ENCODE data around the gene BRCA1.
"Not testable (repeated sequence)": the region's sequence is repeated elsewhere in the genome, so short reads cannot be mapped to it uniquely, and the experiment has no call there.

The BRCA1 gene

DNA sequence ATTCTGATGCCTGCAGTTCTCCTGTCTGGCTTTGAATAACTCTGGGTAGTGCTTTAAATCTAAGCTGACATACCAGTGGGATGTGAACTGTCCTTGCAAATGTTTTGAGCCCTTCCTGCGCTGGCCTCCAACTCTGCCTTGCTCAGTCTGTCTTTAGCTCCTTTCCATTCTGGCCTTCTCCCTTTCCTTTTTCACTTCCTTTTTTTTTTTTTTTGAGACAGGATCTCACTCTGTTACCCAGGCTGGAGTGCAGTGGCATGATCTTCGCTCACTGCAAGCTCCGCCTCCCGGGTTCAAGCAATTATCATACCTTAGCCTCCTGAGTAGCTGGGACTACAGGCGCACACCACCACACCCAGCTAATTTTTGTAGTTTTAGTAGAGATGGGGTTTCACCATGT lies 8.3 kb upstream of the BRCA1 start:
- not testable (repeated sequence) for DNase-seq

DNA sequence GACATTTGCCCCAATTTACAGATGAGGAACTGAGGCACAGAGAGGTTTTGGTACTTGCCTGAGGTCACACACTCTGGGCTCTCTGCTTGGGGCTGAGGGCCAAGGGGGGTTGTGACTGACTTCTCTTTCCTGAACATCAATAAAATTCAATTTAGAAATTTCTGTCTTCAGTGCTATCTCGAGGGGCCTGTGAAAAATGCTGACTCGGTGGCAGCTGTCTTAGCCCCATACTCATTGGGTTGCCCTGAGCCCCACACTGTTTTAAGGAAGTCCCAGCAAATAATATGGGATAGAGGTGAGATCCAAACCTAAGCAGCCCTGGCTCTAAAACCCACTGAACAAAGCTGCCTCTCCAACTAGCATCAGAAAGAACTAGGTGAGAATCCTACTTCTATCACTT lies 7.0 kb upstream of the BRCA1 start:
- no peak for DNase-seq

DNA sequence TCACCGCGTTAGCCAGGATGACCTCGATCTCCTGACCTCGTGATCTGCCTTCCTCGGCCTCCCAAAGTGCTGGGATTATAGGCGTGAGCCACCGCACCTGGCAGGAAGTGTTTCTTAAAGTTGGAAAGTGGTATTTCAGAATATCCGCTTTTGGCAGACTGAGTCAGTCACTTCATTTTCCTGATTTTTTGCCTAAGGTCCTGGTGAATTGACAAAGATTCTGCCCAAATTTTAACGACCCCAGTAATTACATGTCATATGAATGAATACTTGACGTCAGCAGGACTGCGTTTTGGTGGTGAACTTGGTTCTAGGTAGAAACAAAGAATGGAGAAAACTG lies 4.5 kb upstream of the BRCA1 start:
- no peak for DNase-seq

DNA sequence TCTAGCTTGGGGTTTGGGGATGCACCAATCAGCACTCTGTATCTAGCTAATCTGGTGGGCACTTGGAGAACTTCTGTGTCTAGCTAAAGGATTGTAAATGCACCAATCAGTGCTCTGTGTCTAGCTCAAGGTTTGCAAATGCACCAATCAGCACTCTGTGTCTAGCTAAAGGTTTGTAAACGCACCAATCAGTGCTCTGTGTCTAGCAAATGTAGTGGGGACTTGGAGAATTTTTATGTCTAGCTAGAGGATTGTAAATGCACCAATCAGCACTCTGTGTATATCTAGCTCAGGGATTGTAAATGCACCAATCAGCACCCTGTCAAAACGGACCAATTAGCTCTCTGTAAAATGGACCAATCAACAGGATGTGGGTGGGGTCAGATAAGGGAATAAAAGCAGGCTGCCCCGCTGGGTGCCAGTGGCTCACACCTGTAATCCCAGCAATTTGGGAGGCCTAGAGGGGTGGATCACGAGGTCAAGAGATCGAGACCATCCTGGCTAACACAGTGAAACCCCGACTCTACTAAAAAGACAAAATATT lies 2.2 kb upstream of the BRCA1 start:
- DNase-seq, result not testable (repeated sequence)

DNA sequence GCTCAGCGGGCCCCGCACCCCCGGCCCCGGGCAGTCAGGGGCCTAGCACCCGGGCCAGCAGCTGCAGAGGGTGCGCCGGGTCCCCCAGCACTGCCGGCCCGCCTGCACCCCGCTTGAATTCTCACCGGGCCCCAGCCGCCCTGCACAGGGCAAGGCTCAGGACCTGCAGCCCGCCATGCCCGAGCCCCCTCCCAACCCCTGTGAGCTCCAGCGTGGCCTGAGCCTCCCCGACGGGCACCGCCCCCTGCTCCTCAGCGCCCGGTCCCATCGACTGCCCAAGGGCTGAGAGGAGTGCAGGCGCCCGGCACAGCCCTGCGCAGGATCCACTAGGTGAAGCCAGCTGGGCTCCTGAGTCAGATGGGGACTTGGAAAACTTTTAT lies 1.7 kb upstream of the BRCA1 start:
- DNase-seq, result no peak

DNA sequence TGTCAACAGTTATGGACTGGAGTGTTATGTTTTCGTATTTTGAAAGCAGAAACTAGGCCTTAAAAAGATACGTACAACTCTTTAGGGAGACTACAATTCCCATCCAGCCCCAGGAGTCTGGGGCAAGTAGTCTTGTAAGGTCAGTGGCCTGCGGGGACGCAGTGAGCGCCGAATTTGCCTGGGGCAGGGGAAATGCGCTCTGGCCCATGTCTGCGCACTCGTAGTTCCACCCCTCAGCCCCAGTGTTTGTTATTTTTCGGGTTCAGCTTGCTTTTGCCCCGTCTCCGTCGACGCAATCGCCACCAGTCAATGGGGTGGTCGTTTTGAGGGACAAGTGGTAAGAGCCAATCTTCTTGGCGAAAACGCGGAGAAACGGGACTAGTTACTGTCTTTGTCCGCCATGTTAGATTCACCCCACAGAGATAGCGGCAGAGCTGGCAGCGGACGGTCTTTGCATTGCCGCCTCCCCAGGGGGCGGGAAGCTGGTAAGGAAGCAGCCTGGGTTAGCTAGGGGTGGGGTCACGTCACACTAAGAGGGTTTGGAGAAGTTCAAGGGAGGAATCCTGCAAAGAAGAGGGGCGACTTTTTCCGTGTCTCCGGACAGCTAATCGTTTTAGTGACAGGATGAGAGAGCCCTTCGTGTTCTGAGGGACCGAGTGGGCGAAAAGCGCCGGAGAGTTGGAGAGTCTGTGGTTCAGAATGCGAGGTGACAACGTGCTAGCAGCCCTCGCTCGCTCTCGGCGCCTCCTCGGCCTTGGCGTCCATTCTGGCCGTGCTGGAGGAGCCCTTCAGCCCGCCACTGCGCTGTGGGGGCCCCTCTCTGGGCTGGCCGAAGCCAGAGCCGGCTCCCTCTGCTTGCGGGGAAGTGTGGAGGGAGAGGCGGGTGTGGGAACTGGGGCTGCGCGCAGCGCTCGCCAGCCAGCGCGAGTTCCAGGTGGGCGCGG lies 1.1 kb upstream of the BRCA1 start:
- DNase-seq, result peak in 1 of 2 donors; percentile 18

DNA sequence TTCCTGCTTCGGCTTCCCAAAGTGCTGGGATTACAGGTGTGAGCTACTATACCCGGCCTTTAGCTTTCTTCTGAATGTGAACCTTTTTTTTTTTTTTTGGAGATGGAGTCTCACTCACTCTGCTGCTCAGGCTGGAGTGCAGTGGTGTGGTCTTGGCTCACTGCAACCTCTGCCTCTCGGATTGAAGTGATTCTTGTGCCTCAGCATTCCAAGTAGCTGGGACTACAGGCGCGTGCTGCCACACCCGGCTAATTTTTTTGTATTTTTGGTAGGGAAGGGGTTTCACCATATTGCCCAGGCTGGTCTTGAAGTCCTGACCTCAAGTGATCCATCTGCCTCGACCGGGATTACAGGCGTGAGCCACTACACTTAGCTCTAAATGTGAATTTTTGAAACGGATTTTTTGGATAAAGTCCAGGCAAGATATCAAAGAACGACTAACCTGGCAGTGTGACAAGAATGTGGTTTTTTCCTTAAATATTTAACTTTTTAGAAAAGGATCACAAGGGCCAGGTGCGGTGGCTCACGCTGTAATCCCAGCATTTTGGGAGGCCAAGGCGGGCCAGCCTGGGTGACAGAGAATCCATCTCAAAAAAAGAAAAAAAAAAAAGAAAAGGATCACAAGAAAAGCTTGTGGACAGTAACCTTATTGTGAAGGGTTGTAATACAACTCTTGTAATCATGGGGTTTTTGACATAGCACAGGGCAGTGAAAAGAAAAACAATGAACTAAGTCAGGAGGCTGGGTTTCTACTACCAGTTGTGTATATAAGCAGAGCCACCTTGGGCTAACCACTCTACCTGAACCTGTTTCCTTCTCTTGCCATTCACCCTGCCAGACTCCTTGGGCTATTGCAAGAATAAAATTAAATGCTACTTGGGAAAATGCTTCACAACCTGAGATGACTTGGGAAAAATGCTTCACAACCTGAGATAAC lies 6.2 kb downstream of the BRCA1 start:
- DNase-seq, result no peak

DNA sequence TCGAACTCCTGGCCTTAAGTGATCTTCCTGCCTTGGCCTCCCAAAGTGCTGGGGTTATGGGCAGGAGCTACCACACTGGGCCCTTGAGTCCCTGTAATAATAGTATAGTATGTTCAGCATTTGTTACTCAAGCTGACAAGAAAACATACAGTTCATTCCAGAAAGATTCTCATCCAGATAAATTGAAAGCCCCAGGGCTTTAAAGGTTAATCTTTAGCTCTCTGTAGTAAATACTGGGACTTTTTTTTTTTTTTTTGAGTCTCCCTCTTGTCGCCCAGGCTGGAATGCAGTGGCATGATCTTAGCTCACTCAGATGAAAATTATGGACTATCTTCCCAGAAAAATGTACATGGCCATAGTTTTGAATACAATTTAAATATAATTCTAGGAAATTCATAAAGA lies 11.0 kb downstream of the BRCA1 start:
- DNase-seq, result no peak

DNA sequence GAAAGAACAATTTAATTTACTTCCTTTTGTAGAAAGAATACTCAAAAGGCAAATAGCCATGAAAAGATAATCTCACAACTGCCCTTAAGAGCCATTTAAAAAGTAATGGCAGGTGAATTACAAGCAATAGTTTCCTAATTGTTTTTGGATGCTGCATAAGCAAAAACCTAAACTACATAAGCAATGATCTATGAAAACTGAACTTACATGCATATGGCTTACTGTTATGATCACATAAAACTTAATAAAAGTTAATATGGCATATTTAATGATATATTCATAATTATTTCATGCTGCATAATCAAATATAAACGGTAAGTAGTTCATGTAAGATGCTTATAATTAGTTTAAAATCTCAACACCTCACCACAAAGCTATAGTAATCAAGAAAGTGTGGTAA lies 18.6 kb downstream of the BRCA1 start:
- no peak for DNase-seq

DNA sequence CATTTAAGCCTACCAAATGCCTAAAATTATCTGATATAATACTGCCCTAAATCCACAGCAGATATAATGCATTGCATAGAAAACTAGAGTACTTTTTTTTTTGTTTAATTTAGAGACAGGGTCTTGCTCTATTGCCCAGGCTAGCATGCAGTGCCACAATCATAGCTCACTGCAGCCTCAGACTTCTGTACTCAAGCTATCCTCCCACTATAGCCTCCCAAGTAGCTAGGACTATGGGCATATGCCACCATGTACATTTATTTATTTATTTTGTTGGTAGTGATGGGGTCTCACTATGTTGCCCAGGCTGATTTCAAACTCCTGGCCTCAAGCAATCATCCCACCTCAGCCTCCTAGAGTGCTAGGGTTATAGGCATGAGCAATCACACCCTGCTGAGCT lies 20.0 kb downstream of the BRCA1 start:
- no peak for DNase-seq

DNA sequence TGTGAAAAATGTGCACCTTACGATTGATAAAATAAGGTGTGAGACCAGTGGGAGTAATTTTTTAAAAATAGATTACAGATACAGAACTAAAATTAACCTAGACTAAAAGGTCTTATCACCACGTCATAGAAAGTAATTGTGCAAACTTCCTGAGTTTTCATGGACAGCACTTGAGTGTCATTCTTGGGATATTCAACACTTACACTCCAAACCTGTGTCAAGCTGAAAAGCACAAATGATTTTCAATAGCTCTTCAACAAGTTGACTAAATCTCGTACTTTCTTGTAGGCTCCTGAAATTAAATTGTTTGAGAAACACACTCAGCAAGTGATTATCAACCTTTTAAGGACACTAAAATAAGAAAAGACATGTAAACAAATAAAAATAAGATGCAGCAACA lies 20.5 kb downstream of the BRCA1 start:
- no peak for DNase-seq

DNA sequence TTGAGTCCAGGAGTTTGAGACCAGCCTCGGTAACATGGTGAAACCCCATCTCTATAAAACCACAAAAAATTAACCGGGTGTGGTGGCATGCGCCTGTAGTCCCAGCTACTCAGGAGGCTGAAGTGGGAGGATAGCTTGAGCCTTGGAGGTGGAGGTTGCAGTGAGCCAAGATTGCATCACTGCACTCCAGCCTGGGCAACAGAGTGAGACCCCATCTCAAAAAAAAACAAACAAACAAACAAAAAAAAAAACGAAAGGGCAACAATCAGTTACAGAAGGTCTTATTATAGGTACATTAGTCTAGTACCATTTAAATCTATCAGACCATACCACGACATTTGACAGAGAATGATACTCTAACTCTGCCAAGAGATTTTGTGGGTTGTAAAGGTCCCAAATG lies 29.8 kb downstream of the BRCA1 start:
- not testable (repeated sequence) for DNase-seq

DNA sequence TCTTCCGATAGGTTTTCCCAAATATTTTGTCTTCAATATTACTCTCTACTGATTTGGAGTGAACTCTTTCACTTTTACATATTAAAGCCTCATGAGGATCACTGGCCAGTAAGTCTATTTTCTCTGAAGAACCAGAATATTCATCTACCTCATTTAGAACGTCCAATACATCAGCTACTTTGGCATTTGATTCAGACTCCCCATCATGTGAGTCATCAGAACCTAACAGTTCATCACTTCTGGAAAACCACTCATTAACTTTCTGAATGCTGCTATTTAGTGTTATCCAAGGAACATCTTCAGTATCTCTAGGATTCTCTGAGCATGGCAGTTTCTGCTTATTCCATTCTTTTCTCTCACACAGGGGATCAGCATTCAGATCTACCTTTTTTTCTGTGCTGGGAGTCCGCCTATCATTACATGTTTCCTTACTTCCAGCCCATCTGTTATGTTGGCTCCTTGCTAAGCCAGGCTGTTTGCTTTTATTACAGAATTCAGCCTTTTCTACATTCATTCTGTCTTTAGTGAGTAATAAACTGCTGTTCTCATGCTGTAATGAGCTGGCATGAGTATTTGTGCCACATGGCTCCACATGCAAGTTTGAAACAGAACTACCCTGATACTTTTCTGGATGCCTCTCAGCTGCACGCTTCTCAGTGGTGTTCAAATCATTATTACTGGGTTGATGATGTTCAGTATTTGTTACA lies 30.9 kb downstream of the BRCA1 start:
- no peak for DNase-seq

DNA sequence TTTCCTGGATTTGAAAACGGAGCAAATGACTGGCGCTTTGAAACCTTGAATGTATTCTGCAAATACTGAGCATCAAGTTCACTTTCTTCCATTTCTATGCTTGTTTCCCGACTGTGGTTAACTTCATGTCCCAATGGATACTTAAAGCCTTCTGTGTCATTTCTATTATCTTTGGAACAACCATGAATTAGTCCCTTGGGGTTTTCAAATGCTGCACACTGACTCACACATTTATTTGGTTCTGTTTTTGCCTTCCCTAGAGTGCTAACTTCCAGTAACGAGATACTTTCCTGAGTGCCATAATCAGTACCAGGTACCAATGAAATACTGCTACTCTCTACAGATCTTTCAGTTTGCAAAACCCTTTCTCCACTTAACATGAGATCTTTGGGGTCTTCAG lies 32.3 kb downstream of the BRCA1 start:
- DNase-seq, result no peak

DNA sequence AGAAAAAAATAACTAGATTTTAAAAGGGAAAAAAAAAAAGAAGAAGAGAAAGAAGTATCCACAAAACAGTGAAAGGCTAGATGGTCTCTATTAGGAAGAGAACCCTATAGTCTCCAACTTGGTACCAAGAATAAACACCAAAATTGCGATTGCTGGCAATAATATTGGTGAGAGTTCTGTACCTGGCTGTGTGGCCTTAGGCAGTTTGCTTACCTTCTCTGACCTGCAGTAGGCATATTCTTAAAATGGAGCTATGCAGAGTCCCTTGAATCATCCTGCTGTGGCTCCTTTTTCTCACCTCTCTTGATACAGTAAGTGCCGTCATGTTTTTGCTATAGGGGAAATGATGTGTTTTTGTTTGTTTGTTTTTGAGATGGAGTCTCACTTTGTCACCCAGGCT lies 35.1 kb downstream of the BRCA1 start:
- DNase-seq, result no peak

DNA sequence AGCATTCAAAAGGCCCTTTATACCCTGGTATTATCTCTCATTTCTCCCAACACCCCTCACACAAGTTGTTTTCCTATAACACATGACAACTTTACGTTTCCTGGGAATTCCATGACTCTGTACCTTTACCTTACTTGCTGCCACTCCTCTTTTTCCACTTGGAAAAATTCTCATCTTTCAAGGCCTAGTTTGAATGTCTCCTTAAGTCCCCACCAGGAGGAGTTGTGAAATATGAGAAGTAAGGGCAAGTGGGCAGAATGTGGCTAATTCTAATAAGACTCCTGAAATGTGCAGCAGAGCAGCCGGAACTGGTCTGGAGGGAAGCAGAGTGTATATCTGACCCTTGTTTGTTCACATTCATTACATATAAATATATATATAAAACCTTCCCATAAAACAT lies 39.7 kb downstream of the BRCA1 start:
- DNase-seq, result no peak

DNA sequence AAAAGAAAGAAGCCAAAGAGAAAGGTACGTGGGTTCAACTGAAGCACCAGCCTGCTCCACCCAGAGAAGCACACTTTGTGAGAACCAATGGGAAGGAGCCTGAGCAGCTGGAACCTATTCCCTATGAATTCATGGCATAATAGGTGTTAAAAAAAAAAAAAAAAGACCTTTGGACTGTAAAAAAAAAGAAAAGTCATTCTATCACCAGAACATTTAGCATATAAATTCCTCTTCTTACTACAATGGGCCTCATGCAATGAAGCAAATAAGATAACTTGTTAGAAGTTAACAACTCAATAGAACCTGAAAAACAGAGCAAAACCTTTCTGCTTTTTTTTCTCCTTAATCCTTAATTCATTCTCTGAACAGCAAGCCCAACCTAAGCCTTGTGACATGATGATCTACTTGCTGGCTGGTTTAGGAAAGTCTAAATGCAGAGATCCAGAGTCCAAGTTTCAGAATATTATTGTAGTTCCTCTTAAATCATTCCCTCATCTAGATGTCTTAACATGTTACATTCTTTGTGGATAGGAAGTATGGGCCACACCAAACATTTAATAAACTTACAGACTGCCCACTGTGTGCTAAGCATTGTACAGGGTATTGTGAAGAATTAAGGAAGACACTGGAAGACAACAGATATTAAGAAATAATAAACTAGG lies 45.4 kb downstream of the BRCA1 start:
- DNase-seq, result no peak

DNA sequence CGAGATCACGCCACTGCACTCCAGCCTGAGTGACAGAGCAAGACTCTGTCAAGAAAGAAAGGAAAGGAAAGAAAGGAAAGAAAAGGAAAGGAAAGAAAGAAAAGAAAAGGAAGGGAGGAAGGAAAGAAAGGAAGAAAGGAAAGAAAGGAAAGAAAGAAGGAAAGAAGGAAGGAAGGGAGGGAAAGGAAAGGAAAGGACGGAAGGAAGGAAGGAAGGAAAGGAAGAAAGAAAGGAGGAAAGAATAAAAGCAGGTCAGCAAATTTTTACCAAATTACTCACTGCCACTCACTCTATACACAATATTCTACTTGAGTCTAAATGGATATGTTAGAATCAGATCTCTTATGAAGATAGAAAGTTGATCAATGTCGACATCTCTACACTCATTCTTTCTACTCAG lies 50.3 kb downstream of the BRCA1 start:
- no peak for DNase-seq

DNA sequence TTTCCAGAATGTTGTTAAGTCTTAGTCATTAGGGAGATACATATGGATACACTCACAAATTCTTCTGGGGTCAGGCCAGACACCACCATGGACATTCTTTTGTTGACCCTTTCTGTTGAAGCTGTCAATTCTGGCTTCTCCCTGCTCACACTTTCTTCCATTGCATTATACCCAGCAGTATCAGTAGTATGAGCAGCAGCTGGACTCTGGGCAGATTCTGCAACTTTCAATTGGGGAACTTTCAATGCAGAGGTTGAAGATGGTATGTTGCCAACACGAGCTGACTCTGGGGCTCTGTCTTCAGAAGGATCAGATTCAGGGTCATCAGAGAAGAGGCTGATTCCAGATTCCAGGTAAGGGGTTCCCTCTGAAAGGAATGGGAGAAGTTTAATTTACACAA lies 54.3 kb downstream of the BRCA1 start:
- no peak for DNase-seq

DNA sequence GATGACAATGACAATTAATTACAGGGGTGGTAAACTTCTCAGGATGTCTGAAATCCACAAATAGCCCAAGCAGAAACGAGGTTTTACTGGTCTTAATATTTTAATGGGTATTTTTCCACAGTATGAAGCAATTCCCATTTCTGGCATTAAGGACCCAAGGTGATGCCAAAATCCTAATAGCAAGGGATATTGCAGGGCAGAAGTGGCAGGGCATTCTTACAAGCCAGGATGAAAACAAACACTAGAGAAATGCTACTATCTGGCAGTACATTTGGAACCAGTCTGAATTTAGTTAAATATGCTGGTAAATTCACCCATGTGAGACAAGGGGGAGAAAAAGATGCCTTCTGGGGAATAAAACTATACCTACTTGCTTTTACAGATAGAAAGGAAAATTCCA lies 54.9 kb downstream of the BRCA1 start:
- no peak for DNase-seq

DNA sequence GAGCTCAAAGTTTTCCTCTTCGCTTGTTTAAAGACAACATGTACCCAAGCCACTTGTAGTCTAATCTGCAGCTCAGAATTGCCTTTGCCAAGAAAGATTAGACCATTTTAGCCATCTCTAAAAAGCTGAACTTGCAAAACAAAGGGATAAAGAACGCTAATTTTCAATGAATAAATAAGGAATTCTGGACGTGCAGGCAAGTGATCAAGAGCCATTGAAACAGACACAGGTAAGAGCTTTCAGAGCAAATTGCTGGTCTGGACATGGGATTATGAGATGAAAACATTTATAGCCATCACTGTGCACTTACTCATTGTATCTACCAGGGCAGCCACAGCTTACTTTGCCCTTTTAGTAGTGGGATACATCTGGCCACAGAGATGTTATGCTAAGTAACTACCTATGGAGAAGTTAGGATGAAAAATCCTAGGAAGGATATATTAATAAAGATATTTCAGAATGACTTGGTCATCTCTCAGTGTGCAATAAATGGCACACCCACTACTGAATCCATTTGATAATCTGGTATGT lies 55.7 kb downstream of the BRCA1 start:
- DNase-seq, result no peak

Data from CD4-positive, alpha-beta T cell treated with Interleukin-4 for 1 hour (primary cell).